Measurements from ENCODE around the gene SLAMF8.

DNA sequence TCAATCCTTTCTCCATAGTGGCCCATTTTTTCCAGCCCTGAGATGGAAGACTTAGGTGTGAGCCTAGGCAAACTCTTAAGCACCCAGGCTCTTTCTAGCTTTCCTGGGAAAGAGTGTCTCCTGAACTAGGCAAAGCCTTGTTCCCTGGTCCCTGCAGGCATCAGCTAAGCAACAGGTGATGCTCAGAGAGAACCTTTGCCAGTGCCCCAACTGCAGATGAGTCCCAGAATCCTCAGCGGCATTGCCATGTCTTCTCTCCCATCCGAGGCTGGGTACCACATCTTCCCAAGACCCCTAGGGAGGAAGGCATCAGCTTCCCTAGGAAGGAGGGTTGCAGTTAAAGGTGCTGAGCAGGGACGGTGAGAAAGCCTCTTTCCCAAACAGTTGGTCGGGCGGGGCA, 44.0 kb downstream of the SLAMF8 start:
- TF ChIP-seq, protein P1, sequence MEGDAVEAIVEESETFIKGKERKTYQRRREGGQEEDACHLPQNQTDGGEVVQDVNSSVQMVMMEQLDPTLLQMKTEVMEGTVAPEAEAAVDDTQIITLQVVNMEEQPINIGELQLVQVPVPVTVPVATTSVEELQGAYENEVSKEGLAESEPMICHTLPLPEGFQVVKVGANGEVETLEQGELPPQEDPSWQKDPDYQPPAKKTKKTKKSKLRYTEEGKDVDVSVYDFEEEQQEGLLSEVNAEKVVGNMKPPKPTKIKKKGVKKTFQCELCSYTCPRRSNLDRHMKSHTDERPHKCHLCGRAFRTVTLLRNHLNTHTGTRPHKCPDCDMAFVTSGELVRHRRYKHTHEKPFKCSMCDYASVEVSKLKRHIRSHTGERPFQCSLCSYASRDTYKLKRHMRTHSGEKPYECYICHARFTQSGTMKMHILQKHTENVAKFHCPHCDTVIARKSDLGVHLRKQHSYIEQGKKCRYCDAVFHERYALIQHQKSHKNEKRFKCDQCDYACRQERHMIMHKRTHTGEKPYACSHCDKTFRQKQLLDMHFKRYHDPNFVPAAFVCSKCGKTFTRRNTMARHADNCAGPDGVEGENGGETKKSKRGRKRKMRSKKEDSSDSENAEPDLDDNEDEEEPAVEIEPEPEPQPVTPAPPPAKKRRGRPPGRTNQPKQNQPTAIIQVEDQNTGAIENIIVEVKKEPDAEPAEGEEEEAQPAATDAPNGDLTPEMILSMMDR (conservative IDR thresholded peaks at IDR 0.05 in 1 of 2, IDR thresholded peaks at IDR 0.05 in 1 of 2; ENCODE audit: extremely low read depth in 1 of 2, insufficient read depth in 1 of 2, low read depth in 1 of 2, low read length in 2 of 2), result no peak
- TF ChIP-seq EZH2 (IDR thresholded peaks at IDR 0.05; ENCODE audit: borderline replicate concordance, low read length), result no peak

Measured in mammary epithelial cell (primary cell).